ENCODE data around the gene CEP41. TPM values are rescaled to one million over a fixed set of nuclear protein-coding genes. Genes with fewer than 3 reads are reported as not detected.

Gene CEP41
- 11.9 to 14.3 TPM (median 13.9 TPM) in 5 replicates for total RNA-seq (2022; extraction: Qiagen RNA extraction; ENCODE audit: low read depth)

GRCh38 chr7:130440527-130441365, at the start of gene CEP41:
Gene CEP41, minus strand, starts transcription at chr7:130441016. Its CDS starts 50 bp downstream, at chr7:130440966.

GRCh38 chr7:130379921-130380860, 60.6 kb downstream of the CEP41 start, which contains the start of gene CPA1:
Gene CPA1, plus strand, starts transcription at chr7:130380494. Its CDS starts 27 bp downstream, at chr7:130380521.

DNA sequence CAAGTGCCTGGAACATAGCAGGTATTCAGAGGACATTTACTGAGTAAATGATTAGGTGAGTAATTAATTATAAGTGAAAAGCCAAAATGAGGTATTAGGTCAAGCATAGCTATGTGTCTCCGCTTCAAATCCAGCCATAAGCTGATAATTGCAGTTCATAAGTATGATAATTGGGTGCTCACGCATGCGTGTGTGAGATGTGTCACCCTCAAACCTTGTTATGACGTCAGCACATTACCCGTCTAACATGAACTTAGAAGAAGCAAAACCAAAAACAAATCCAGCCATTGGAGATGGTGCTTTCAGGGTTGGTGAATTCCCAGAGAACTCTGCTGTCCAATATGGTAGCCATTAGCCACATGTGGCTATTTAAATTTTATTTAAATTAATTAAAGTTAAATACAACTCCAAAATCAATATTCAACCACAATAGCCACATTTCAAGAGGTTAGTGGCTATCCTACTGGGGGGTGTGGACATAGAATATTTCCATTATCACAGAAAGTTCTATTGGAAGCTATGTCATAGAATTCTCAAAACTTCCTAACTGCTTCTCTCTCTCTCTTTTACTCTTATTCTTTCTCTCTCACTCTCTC, 96.4 kb downstream of the CEP41 start, which contains the start of gene CPA5:
TSS of gene CPA5 (plus strand) at position 546 of the 596 bp plus-strand sequence. CDS start 1,670 bp downstream, outside the sequence.

Other genes with a start within 250 kb of the CEP41 start
- 13.4 to 17.6 TPM (median 13.7 TPM) in 5 replicates for gene TMEM209, start 235.6 kb downstream of the CEP41 start, total RNA-seq (2022; extraction: Qiagen RNA extraction; ENCODE audit: low read depth)
- gene SSMEM1, start 233.2 kb downstream of the CEP41 start, total RNA-seq (2022; extraction: Qiagen RNA extraction; ENCODE audit: low read depth) = not detected in 5 replicates
- 0.10 TPM in 1 of 5 replicates, not detected in the others for gene CPA2, start 174.2 kb downstream of the CEP41 start, total RNA-seq (2022; extraction: Qiagen RNA extraction; ENCODE audit: low read depth)
- gene CPA4, start 147.9 kb downstream of the CEP41 start, total RNA-seq (2022; extraction: Qiagen RNA extraction; ENCODE audit: low read depth) = 3.2 to 5.4 TPM (median 4.7 TPM) in 5 replicates
- gene CPA5, start 96.2 kb downstream of the CEP41 start, total RNA-seq (2022; extraction: Qiagen RNA extraction; ENCODE audit: low read depth) = not detected in 5 replicates
- gene CPA1, start 60.5 kb downstream of the CEP41 start, total RNA-seq (2022; extraction: Qiagen RNA extraction; ENCODE audit: low read depth) = not detected in 5 replicates
- gene MEST, start 51.1 kb upstream of the CEP41 start, total RNA-seq (2022; extraction: Qiagen RNA extraction; ENCODE audit: low read depth) = 33.2 to 42.9 TPM (median 40.0 TPM) in 5 replicates
- gene COPG2, start 227.7 kb upstream of the CEP41 start, total RNA-seq (2022; extraction: Qiagen RNA extraction; ENCODE audit: low read depth) = 11.9 to 15.8 TPM (median 13.5 TPM) in 5 replicates
- gene TSGA13, start 245.5 kb upstream of the CEP41 start, total RNA-seq (2022; extraction: Qiagen RNA extraction; ENCODE audit: low read depth) = not detected in 5 replicates

Measured in A549 treated with GW870086 at 1 μM for 4 hours (cell line).